ENCODE data around the gene ATAD2B. TPM values are rescaled to one million over a fixed set of nuclear protein-coding genes. Genes with fewer than 3 reads are reported as not detected.

The ATAD2B gene
- total and polyA plus RNA-seq, 4 donors: 2.3 to 16.2 (median 11.5) TPM

GRCh38 chr2:23703583-23704385 is 223.1 kb downstream of the ATAD2B start:
- no peak overlapping the region for H3K4me3 ChIP-seq (ENCODE audit: low read depth in 1 of 3, low read length in 3 of 3)
- WGBS: 93% methylated on average over 16 of the region's 16 CpGs
- H3K27ac ChIP-seq (ENCODE audit: low read depth in 1 of 2, low read length in 2 of 2): no peak overlapping the region
- no peaks in the 10 kb centered on the region for H3K4me1 ChIP-seq (ENCODE audit: control insufficient read depth in 4 of 4, insufficient read depth in 4 of 4, low read length in 3 of 4)
- no peak overlapping the region for H3K9ac ChIP-seq (ENCODE audit: low read depth in 1 of 2, low read length in 2 of 2)
- H3K36me3 ChIP-seq (ENCODE audit: control insufficient read depth in 4 of 4, insufficient read depth in 3 of 4, low read depth in 1 of 4, low read length in 3 of 4): peaks cover 0 to 7% (median 2%) of the 10 kb centered on the region in 4 donors
- no peak for TF ChIP-seq NR2F2 (IDR thresholded peaks at IDR 0.05)
- TF ChIP-seq RXRA (IDR thresholded peaks at IDR 0.05): no peak
- TF ChIP-seq RAD21 (IDR thresholded peaks at IDR 0.05): no peak
- no peak for TF ChIP-seq GABPA (IDR thresholded peaks at IDR 0.05 in 1 of 2, conservative IDR thresholded peaks at IDR 0.05 in 1 of 2)
- TF ChIP-seq MAX (IDR thresholded peaks at IDR 0.05): no peak
- no peak for TF ChIP-seq ATF3 (IDR thresholded peaks at IDR 0.05)
- no peak for TF ChIP-seq HNF4G (IDR thresholded peaks at IDR 0.05)
- TF ChIP-seq JUND (IDR thresholded peaks at IDR 0.05): no peak
- TF ChIP-seq FOXA2 (IDR thresholded peaks at IDR 0.05): no peak
- TF ChIP-seq YY1 (IDR thresholded peaks at IDR 0.05): no peak
- no peak for TF ChIP-seq HNF4A (conservative IDR thresholded peaks at IDR 0.05)
- no peak for TF ChIP-seq SP1 (IDR thresholded peaks at IDR 0.05)
- TF ChIP-seq EGR1 (IDR thresholded peaks at IDR 0.05; ENCODE audit: low read depth in 2 of 2): no peak
- no peak for TF ChIP-seq FOXA1 (IDR thresholded peaks at IDR 0.05)
- no peak for TF ChIP-seq ZBTB33 (IDR thresholded peaks at IDR 0.05)
- no peak for DNase-seq (ENCODE audit: low spot score)
- no peaks in the 10 kb centered on the region for H3K27me3 ChIP-seq (ENCODE audit: control insufficient read depth in 4 of 4, insufficient read depth in 4 of 4, low read length in 3 of 4)
- H3K9me3 ChIP-seq (ENCODE audit: control insufficient read depth in 4 of 4, low read length in 3 of 4): no peaks in the 10 kb centered on the region

- H3K36me3 ChIP-seq (ENCODE audit: control insufficient read depth in 4 of 4, insufficient read depth in 3 of 4, low read depth in 1 of 4, low read length in 3 of 4): peaks cover 0 to 6% (median 2%) of the 10 kb centered on the region in 4 donors
- H3K4me3 ChIP-seq (ENCODE audit: low read depth in 1 of 3, low read length in 3 of 3): no peak overlapping the region
- TF ChIP-seq REST (IDR thresholded peaks at IDR 0.05) (no peak), ZBTB33 (IDR thresholded peaks at IDR 0.05) (no peak), RAD21 (IDR thresholded peaks at IDR 0.05) (no peak), TAF1 (conservative IDR thresholded peaks at IDR 0.05) (no peak), FOXA1 (IDR thresholded peaks at IDR 0.05) (no peak), CTCF (IDR thresholded peaks at IDR 0.05; ENCODE audit: low read depth, low read length, missing input control) (no peak), YY1 (IDR thresholded peaks at IDR 0.05) (no peak), HNF4A (conservative IDR thresholded peaks at IDR 0.05) (no peak), RXRA (IDR thresholded peaks at IDR 0.05) (no peak), NR2F2 (IDR thresholded peaks at IDR 0.05) (no peak), SP1 (IDR thresholded peaks at IDR 0.05) (no peak), HNF4G (IDR thresholded peaks at IDR 0.05) (no peak)
- DNase-seq (ENCODE audit: low spot score): peak; percentile 31
- 98% methylated on average over 17 of the region's 17 CpGs for WGBS
- no peak overlapping the region for H3K9ac ChIP-seq (ENCODE audit: low read depth in 1 of 2, low read length in 2 of 2)
- H3K27ac ChIP-seq (ENCODE audit: low read depth in 1 of 2, low read length in 2 of 2): no peak overlapping the region
- no peaks in the 10 kb centered on the region for H3K4me1 ChIP-seq (ENCODE audit: control insufficient read depth in 4 of 4, insufficient read depth in 4 of 4, low read length in 3 of 4)
- H3K27me3 ChIP-seq (ENCODE audit: control insufficient read depth in 4 of 4, insufficient read depth in 4 of 4, low read length in 3 of 4): no peaks in the 10 kb centered on the region
- no peaks in the 10 kb centered on the region for H3K9me3 ChIP-seq (ENCODE audit: control insufficient read depth in 4 of 4, low read length in 3 of 4)
Measured at GRCh38 chr2:23703037-23703582, 223.8 kb downstream of the ATAD2B start.
